Type B pancreatic cell (in vitro differentiated cells): Measurements from ENCODE around the gene RUNX2. TPM values are rescaled to one million over a fixed set of nuclear protein-coding genes. Genes with fewer than 3 reads are reported as not detected.
"Not testable (repeated sequence)": the region's sequence is repeated elsewhere in the genome, so short reads cannot be mapped to it uniquely, and the experiment has no call there.

Experiments
- DNase-seq: peaks from one replicate; pipeline ENCODE4 v3.0.0; 2021; ENCODE audit warnings: mixed read lengths; ENCODE audit not compliant: unreplicated experiment; ENCODE audit errors: extremely low spot score
- H3K27ac Mint-ChIP-seq: 2 replicates; pipeline ENCODE4 v1.8.0; 2021; ENCODE audit warnings: mild to moderate bottlenecking, mixed read lengths
- H3K27me3 Mint-ChIP-seq: 2 replicates; pipeline ENCODE4 v1.8.0; 2021; ENCODE audit warnings: mixed read lengths
- H3K36me3 Mint-ChIP-seq: 2 replicates; pipeline ENCODE4 v1.8.0; 2021; ENCODE audit warnings: mixed read lengths
- H3K4me1 Mint-ChIP-seq: one replicate; pipeline ENCODE4 v1.8.0; 2021; ENCODE audit warnings: mixed read lengths; ENCODE audit not compliant: unreplicated experiment
- H3K4me3 Mint-ChIP-seq: 2 replicates; pipeline ENCODE4 v1.8.0; 2021; ENCODE audit warnings: mild to moderate bottlenecking, mixed read lengths
- H3K9me3 Mint-ChIP-seq: 2 replicates; pipeline ENCODE4 v1.8.0; 2021; ENCODE audit warnings: mixed read lengths
- CTCF ChIP-seq: fragments of 200-600 bp; sonication (generic); conservative IDR thresholded peaks from 2 replicates; pipeline ENCODE4 v1.5.0; 2021; ENCODE audit warnings: antibody characterized with exemption, mild to moderate bottlenecking
- total RNA-seq: library from RNA; stranded (reverse); gene quantifications from 2 replicates; pipeline ENCODE4 v1.2.1, GENCODE V29; 2021; ENCODE audit warnings: low replicate concordance

RUNX2 gene
- total RNA-seq, 1 donor from 2014 or later, result 6.0 TPM

GRCh38 chr6:45557454-45557853, 229.3 kb downstream of the RUNX2 start:
- Mint-ChIP-seq H3K27ac (no peak overlapping the region), H3K27me3 (peaks cover 7% of the 10 kb centered on the region), H3K4me1 (peaks cover 41% of the 10 kb centered on the region), H3K4me3 (no peak overlapping the region), H3K9me3 (no peaks in the 10 kb centered on the region), H3K36me3 (no peaks in the 10 kb centered on the region)
- TF ChIP-seq CTCF, result no peak
- DNase-seq, result no peak

DNA sequence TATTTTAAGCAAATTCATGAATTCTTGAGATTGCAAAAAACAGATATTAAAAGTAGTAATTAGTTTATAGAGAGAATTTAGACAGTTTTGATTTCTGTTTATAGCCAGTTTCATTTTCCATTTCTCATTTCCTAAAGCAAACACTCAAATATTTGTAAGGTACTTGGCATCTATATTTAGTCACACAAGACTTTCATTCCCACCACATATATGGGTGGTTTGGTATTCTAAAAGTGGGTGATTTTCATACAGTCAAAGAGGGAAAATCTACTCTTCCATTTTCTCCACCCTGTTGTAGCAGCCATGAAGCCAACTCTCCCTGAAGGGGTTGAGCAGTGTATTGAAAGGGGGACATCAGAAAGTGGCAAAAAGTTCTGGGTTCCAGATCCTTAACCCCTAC, 230.7 kb downstream of the RUNX2 start:
- Mint-ChIP-seq H3K27me3 (peaks cover 5% of the 10 kb centered on the region), H3K27ac (no peak overlapping the region), H3K9me3 (no peaks in the 10 kb centered on the region), H3K36me3 (no peaks in the 10 kb centered on the region), H3K4me3 (no peak overlapping the region), H3K4me1 (peaks cover 40% of the 10 kb centered on the region)
- TF ChIP-seq CTCF, result no peak
- no peak for DNase-seq

GRCh38 chr6:45560321-45560820, 232.2 kb downstream of the RUNX2 start:
- H3K27ac Mint-ChIP-seq, H3K36me3 Mint-ChIP-seq, H3K27me3 Mint-ChIP-seq, H3K9me3 Mint-ChIP-seq, DNase-seq, H3K4me3 Mint-ChIP-seq: not testable (repeated sequence)
- peaks cover 29% of the 10 kb centered on the region for H3K4me1 Mint-ChIP-seq

- no peaks in the 10 kb centered on the region for H3K36me3 Mint-ChIP-seq
- no peak for DNase-seq
- H3K4me3 Mint-ChIP-seq, result no peak overlapping the region
- no peak overlapping the region for H3K27ac Mint-ChIP-seq
- peaks cover 20% of the 10 kb centered on the region for H3K4me1 Mint-ChIP-seq
- no peaks in the 10 kb centered on the region for H3K9me3 Mint-ChIP-seq
- no peak for TF ChIP-seq CTCF
- peaks cover 6% of the 10 kb centered on the region for H3K27me3 Mint-ChIP-seq
Observed at GRCh38 chr6:45562171-45562570, 234.0 kb downstream of the RUNX2 start.

DNA sequence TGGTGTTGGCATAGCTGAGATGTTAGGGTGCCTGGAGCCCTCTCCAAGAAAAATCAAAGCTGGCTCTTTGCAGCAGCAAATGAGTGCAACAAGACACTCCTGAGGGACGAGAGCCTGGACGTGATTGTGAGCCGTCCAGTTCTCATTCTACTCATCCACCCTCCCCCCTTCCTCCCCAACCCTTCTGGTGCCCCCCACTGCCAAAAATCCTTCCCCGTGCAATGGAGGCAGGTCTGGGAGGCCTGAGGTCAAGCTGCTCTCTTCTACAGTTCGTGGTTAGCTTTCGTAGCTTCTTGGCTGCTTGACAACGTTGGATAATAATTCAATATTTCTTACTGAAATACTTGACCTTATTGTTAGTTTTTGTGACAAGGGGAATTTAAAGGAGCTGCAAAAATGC, 234.9 kb downstream of the RUNX2 start:
- Mint-ChIP-seq H3K27me3 (peaks cover 6% of the 10 kb centered on the region), H3K27ac (no peak overlapping the region), H3K36me3 (no peaks in the 10 kb centered on the region), H3K4me3 (no peak overlapping the region), H3K4me1 (peaks cover 17% of the 10 kb centered on the region), H3K9me3 (no peaks in the 10 kb centered on the region)
- TF ChIP-seq CTCF, result no peak
- DNase-seq, result no peak

- no peak for TF ChIP-seq CTCF
- DNase-seq, result no peak
- H3K36me3 Mint-ChIP-seq, result no peaks in the 10 kb centered on the region
- peaks cover 20% of the 10 kb centered on the region for H3K4me1 Mint-ChIP-seq
- H3K9me3 Mint-ChIP-seq, result no peaks in the 10 kb centered on the region
- H3K4me3 Mint-ChIP-seq, result no peak overlapping the region
- H3K27me3 Mint-ChIP-seq, result peaks cover 6% of the 10 kb centered on the region
- no peak overlapping the region for H3K27ac Mint-ChIP-seq
Observed at GRCh38 chr6:45563844-45564243, 235.7 kb downstream of the RUNX2 start.
